HEK293 (cell line): ENCODE results near the gene IQSEC1.

ENCODE experiments used
- CTCF ChIA-PET: fragments of 350-600 bp; formaldehyde crosslinking; extraction: SDS; loops from one replicate; lab custom pipeline; 2021; ENCODE audit warnings: antibody characterized with exemption; lab: Yijun Ruan, JAX
- POLR2A ChIA-PET: fragments of 300-600 bp; formaldehyde crosslinking; extraction: SDS; loops from one replicate; lab custom pipeline; 2020; ENCODE audit warnings: antibody characterized with exemption, inconsistent platforms; lab: Yijun Ruan, JAX
- H3K27ac ChIP-seq: fragments of 200-500 bp; sonication (Bioruptor generic); 2 replicates; pipeline ENCODE4 v1.5.1; 2014; ENCODE audit warnings: low read depth, low read length, control low read depth, inconsistent platforms; ENCODE audit errors: extremely low read depth
- H3K36me3 ChIP-seq, 2 experiments: fragments of 200-500 bp in 1 of 2; sonication (Bioruptor generic) in 1 of 2; 1 replicate in 1 of 2; 2 replicates in 1 of 2; pipeline ENCODE4 v1.5.1; 2014 to 2017; ENCODE audit warnings: inconsistent platforms in 2 of 2, low read length in 2 of 2; ENCODE audit not compliant: control insufficient read depth in 2 of 2, insufficient read depth in 1 of 2
- H3K4me1 ChIP-seq: fragments of 200-500 bp; sonication (Bioruptor generic); 2 replicates; pipeline ENCODE4 v1.5.1; 2014; ENCODE audit warnings: mild to moderate bottlenecking, low read length, inconsistent platforms; ENCODE audit not compliant: control insufficient read depth, insufficient read depth
- H3K4me3 ChIP-seq: 2 replicates; pipeline ENCODE4 v1.5.1; 2011; ENCODE audit warnings: low read depth, mild to moderate bottlenecking, control low read depth, low read length, moderate library complexity
- H3K9me3 ChIP-seq: fragments of 200-500 bp; sonication (Bioruptor generic); 2 replicates; pipeline ENCODE4 v1.5.1; 2014; ENCODE audit warnings: low read depth, low read length, inconsistent platforms; ENCODE audit not compliant: control insufficient read depth, insufficient read depth
- BCL11B ChIP-seq: fragments of 450-650 bp; formaldehyde crosslinking; IDR thresholded peaks from 2 replicates; pipeline ENCODE4 v1.5.1; 2016; ENCODE audit warnings: low read depth, missing biosample characterization, missing genetic modification characterization
- GFI1B ChIP-seq: fragments of 450-650 bp; formaldehyde crosslinking; IDR thresholded peaks from 2 replicates; pipeline ENCODE4 v1.5.1; 2016; ENCODE audit warnings: missing biosample characterization, missing genetic modification characterization
- GLI2 ChIP-seq: fragments of 450-650 bp; formaldehyde crosslinking; IDR thresholded peaks from 2 replicates; pipeline ENCODE4; 2017; ENCODE audit warnings: missing biosample characterization, missing genetic modification characterization, low read depth, borderline replicate concordance
- HOXC10 ChIP-seq: sonication (generic); formaldehyde crosslinking; IDR thresholded peaks from 2 replicates; pipeline ENCODE4 v1.8.1; 2023; ENCODE audit warnings: mild to moderate bottlenecking, missing genetic modification reagents
- MEIS1 ChIP-seq: sonication (generic); formaldehyde crosslinking; IDR thresholded peaks from 2 replicates; pipeline ENCODE4 v1.8.1; 2022; ENCODE audit warnings: missing genetic modification reagents, mild to moderate bottlenecking, borderline replicate concordance
- SCRT1 ChIP-seq: fragments of 450-650 bp; formaldehyde crosslinking; IDR thresholded peaks from 2 replicates; pipeline ENCODE4 v1.5.1; 2016; ENCODE audit warnings: missing biosample characterization, missing genetic modification characterization, borderline replicate concordance
- ZBTB8A ChIP-seq: fragments of 450-650 bp; formaldehyde crosslinking; IDR thresholded peaks from 2 replicates; pipeline ENCODE4 v1.5.1; 2016; ENCODE audit warnings: missing biosample characterization, missing genetic modification characterization
- ZIC2 ChIP-seq: fragments of 450-650 bp; formaldehyde crosslinking; IDR thresholded peaks from 2 replicates; pipeline ENCODE4 v1.5.1; 2016; ENCODE audit warnings: missing biosample characterization, missing genetic modification characterization
- ZNF211 ChIP-seq: fragments of 450-650 bp; formaldehyde crosslinking; IDR thresholded peaks from 2 replicates; pipeline ENCODE4 v1.5.1; 2016; ENCODE audit warnings: low read depth, missing biosample characterization, missing genetic modification characterization
- ZNF248 ChIP-seq: fragments of 450-650 bp; formaldehyde crosslinking; IDR thresholded peaks from 2 replicates; pipeline ENCODE4 v1.5.1; 2017; ENCODE audit warnings: missing biosample characterization, missing genetic modification characterization
- ZNF510 ChIP-seq: fragments of 450-650 bp; formaldehyde crosslinking; IDR thresholded peaks from 2 replicates; pipeline ENCODE4 v1.5.1; 2018; ENCODE audit warnings: mild to moderate bottlenecking, missing genetic modification characterization, missing biosample characterization; ENCODE audit not compliant: insufficient replicate concordance
- ZNF514 ChIP-seq: fragments of 450-650 bp; formaldehyde crosslinking; IDR thresholded peaks from 2 replicates; pipeline ENCODE4 v1.5.1; 2016; ENCODE audit warnings: missing biosample characterization, missing genetic modification characterization
- ZNF600 ChIP-seq: fragments of 450-650 bp; formaldehyde crosslinking; IDR thresholded peaks from 2 replicates; pipeline ENCODE4 v1.5.1; 2016; ENCODE audit warnings: missing biosample characterization, missing genetic modification characterization
- ZNF76 ChIP-seq: fragments of 450-650 bp; formaldehyde crosslinking; IDR thresholded peaks from 2 replicates; pipeline ENCODE4; 2016; ENCODE audit warnings: low read depth, missing biosample characterization, missing genetic modification characterization, borderline replicate concordance
- ZNF785 ChIP-seq: fragments of 450-650 bp; formaldehyde crosslinking; IDR thresholded peaks from 2 replicates; pipeline ENCODE4 v1.5.1; 2016; ENCODE audit warnings: missing biosample characterization, missing genetic modification characterization
- TF ChIP-seq, protein P1 (sequence below): fragments of 450-650 bp; formaldehyde crosslinking; IDR thresholded peaks from 2 replicates; pipeline ENCODE4 v1.5.1; 2016; ENCODE audit warnings: missing biosample characterization, missing genetic modification characterization
- TF ChIP-seq, protein P2 (sequence below): fragments of 450-650 bp; formaldehyde crosslinking; IDR thresholded peaks from 2 replicates; pipeline ENCODE4 v1.5.1; 2016; ENCODE audit warnings: missing biosample characterization, missing genetic modification characterization, low read depth
- TF ChIP-seq, protein P3 (sequence below): fragments of 450-650 bp; formaldehyde crosslinking; IDR thresholded peaks from 2 replicates; pipeline ENCODE4 v1.5.1; 2016; ENCODE audit warnings: missing biosample characterization, missing genetic modification characterization
- TF ChIP-seq, protein P4 (sequence below): fragments of 450-650 bp; formaldehyde crosslinking; IDR thresholded peaks from 2 replicates; pipeline ENCODE4 v1.5.1; 2016; ENCODE audit warnings: missing biosample characterization, missing genetic modification characterization
- TF ChIP-seq, protein P5 (sequence below): fragments of 450-650 bp; formaldehyde crosslinking; IDR thresholded peaks from 2 replicates; pipeline ENCODE4 v1.5.1; 2017; ENCODE audit warnings: missing biosample characterization, missing genetic modification characterization
- TF ChIP-seq, protein P6 (sequence below): sonication (generic); formaldehyde crosslinking; IDR thresholded peaks from 2 replicates; pipeline ENCODE4 v1.8.1; 2022; ENCODE audit warnings: mild to moderate bottlenecking, moderate library complexity, missing genetic modification reagents
- TF ChIP-seq, protein P7 (sequence below): fragments of 450-650 bp; formaldehyde crosslinking; IDR thresholded peaks from 2 replicates; pipeline ENCODE4 v1.5.1; 2016; ENCODE audit warnings: missing biosample characterization, missing genetic modification characterization, low read depth

The IQSEC1 gene

DNA sequence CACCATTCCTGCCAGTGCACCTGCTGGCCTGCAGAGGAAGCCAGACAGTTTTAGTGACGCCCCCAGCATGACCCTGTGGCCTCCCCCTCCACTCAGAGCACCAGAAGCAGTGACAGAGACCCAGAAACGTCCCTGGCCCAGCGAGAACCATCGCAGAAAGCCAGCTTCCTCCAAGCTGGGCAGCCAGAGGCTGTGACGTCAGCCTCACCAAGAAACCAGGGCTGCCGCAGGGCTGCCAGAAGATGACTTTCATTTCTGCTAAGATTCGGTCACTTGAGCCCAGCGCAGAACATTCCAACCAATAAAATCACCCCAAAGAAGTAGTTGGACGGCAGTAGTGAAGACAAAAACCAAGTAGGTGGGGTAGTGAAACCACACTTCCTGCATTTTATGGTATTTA, 202.3 kb downstream of the IQSEC1 start:
- H3K4me1 ChIP-seq: no peaks in the 10 kb centered on the region
- H3K27ac ChIP-seq: no peak overlapping the region
- no peaks in the 10 kb centered on the region for H3K9me3 ChIP-seq
- POLR2A ChIA-PET: no interaction called here
- CTCF ChIA-PET: interaction anchor here (0.7 to 5.7 kb wide), 3 partner anchors 18 to 62 kb away, joined by 3 to 71 read pairs (median 3); no protein-coding TSS in a partner anchor
- no peak overlapping the region for H3K4me3 ChIP-seq
- H3K36me3 ChIP-seq: no peaks in the 10 kb centered on the region
- TF ChIP-seq ZNF514 (tag by site-specific recombination): no peak
- TF ChIP-seq ZNF76 (tag by site-specific recombination): no peak
- no peak for TF ChIP-seq ZNF248 (tag by site-specific recombination)
- TF ChIP-seq, protein P1, sequence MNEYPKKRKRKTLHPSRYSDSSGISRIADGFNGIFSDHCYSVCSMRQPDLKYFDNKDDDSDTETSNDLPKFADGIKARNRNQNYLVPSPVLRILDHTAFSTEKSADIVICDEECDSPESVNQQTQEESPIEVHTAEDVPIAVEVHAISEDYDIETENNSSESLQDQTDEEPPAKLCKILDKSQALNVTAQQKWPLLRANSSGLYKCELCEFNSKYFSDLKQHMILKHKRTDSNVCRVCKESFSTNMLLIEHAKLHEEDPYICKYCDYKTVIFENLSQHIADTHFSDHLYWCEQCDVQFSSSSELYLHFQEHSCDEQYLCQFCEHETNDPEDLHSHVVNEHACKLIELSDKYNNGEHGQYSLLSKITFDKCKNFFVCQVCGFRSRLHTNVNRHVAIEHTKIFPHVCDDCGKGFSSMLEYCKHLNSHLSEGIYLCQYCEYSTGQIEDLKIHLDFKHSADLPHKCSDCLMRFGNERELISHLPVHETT: no peak
- no peak for TF ChIP-seq BCL11B (tag by site-specific recombination)
- no peak for TF ChIP-seq MEIS1
- no peak for TF ChIP-seq ZBTB8A (tag by site-specific recombination)
- no peak for TF ChIP-seq GFI1B (tag by site-specific recombination)
- TF ChIP-seq GLI2: no peak
- no peak for TF ChIP-seq ZNF600 (tag by site-specific recombination)
- TF ChIP-seq, protein P2, sequence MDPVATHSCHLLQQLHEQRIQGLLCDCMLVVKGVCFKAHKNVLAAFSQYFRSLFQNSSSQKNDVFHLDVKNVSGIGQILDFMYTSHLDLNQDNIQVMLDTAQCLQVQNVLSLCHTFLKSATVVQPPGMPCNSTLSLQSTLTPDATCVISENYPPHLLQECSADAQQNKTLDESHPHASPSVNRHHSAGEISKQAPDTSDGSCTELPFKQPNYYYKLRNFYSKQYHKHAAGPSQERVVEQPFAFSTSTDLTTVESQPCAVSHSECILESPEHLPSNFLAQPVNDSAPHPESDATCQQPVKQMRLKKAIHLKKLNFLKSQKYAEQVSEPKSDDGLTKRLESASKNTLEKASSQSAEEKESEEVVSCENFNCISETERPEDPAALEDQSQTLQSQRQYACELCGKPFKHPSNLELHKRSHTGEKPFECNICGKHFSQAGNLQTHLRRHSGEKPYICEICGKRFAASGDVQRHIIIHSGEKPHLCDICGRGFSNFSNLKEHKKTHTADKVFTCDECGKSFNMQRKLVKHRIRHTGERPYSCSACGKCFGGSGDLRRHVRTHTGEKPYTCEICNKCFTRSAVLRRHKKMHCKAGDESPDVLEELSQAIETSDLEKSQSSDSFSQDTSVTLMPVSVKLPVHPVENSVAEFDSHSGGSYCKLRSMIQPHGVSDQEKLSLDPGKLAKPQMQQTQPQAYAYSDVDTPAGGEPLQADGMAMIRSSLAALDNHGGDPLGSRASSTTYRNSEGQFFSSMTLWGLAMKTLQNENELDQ (tag by site-specific recombination): no peak
- TF ChIP-seq ZNF510 (tag by site-specific recombination): no peak
- no peak for TF ChIP-seq SCRT1 (tag by site-specific recombination)
- TF ChIP-seq, protein P3, sequence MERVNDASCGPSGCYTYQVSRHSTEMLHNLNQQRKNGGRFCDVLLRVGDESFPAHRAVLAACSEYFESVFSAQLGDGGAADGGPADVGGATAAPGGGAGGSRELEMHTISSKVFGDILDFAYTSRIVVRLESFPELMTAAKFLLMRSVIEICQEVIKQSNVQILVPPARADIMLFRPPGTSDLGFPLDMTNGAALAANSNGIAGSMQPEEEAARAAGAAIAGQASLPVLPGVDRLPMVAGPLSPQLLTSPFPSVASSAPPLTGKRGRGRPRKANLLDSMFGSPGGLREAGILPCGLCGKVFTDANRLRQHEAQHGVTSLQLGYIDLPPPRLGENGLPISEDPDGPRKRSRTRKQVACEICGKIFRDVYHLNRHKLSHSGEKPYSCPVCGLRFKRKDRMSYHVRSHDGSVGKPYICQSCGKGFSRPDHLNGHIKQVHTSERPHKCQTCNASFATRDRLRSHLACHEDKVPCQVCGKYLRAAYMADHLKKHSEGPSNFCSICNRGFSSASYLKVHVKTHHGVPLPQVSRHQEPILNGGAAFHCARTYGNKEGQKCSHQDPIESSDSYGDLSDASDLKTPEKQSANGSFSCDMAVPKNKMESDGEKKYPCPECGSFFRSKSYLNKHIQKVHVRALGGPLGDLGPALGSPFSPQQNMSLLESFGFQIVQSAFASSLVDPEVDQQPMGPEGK (tag by site-specific recombination): no peak

DNA sequence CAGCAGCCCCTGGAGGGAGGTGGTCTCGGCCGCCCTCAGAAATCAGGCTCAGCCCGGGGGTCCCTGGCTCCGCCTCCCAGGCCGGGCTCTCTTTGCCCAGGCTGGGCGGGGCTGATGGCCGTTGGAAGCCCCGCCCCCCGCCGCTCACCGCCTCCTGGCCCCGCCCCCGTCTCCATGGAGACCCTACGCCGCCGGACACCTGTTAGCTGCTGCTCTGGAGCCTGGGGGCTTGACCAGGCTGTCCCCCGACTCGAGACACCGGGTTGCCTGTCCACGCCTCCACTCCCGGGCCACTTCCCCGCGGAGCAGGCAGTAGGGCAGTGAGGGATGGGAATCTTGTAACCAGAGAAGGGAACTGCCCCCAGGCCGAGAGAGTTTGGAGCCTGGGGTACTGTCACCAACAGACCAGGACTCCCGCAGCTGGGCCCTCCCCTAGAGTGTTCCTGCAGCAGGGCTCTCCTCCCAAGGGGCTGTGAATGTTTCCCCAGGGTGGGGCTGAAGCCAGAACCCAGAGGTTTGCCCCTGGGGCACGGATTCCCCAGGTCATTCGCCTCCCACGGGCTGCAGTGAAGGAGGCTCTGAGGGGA, 204.1 kb downstream of the IQSEC1 start:
- Histone ChIP-seq H3K9me3 (no peaks in the 10 kb centered on the region), H3K27ac (no peak overlapping the region), H3K36me3 (no peaks in the 10 kb centered on the region), H3K4me3 (no peak overlapping the region), H3K4me1 (no peaks in the 10 kb centered on the region)
- CTCF ChIA-PET: interaction anchor here (0.6 to 5.7 kb wide), 4 partner anchors 8 to 593 kb away, joined by 3 to 71 read pairs (median 4); no protein-coding TSS in a partner anchor
- POLR2A ChIA-PET: no interaction called here
- TF ChIP-seq, protein P4, sequence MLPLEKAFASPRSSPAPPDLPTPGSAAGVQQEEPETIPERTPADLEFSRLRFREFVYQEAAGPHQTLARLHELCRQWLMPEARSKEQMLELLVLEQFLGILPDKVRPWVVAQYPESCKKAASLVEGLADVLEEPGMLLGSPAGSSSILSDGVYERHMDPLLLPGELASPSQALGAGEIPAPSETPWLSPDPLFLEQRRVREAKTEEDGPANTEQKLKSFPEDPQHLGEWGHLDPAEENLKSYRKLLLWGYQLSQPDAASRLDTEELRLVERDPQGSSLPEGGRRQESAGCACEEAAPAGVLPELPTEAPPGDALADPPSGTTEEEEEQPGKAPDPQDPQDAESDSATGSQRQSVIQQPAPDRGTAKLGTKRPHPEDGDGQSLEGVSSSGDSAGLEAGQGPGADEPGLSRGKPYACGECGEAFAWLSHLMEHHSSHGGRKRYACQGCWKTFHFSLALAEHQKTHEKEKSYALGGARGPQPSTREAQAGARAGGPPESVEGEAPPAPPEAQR (tag by site-specific recombination): no peak
- TF ChIP-seq ZIC2 (tag by site-specific recombination): peak; percentile 89
- TF ChIP-seq ZNF211 (tag by site-specific recombination): no peak
- TF ChIP-seq ZNF785: no peak
- no peak for TF ChIP-seq ZNF510 (tag by site-specific recombination)
- TF ChIP-seq, protein P5, sequence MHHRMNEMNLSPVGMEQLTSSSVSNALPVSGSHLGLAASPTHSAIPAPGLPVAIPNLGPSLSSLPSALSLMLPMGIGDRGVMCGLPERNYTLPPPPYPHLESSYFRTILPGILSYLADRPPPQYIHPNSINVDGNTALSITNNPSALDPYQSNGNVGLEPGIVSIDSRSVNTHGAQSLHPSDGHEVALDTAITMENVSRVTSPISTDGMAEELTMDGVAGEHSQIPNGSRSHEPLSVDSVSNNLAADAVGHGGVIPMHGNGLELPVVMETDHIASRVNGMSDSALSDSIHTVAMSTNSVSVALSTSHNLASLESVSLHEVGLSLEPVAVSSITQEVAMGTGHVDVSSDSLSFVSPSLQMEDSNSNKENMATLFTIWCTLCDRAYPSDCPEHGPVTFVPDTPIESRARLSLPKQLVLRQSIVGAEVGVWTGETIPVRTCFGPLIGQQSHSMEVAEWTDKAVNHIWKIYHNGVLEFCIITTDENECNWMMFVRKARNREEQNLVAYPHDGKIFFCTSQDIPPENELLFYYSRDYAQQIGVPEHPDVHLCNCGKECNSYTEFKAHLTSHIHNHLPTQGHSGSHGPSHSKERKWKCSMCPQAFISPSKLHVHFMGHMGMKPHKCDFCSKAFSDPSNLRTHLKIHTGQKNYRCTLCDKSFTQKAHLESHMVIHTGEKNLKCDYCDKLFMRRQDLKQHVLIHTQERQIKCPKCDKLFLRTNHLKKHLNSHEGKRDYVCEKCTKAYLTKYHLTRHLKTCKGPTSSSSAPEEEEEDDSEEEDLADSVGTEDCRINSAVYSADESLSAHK (tag by site-specific recombination): no peak
- TF ChIP-seq, protein P6, sequence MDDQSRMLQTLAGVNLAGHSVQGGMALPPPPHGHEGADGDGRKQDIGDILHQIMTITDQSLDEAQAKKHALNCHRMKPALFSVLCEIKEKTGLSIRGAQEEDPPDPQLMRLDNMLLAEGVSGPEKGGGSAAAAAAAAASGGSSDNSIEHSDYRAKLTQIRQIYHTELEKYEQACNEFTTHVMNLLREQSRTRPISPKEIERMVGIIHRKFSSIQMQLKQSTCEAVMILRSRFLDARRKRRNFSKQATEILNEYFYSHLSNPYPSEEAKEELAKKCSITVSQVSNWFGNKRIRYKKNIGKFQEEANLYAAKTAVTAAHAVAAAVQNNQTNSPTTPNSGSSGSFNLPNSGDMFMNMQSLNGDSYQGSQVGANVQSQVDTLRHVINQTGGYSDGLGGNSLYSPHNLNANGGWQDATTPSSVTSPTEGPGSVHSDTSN: no peak
- TF ChIP-seq HOXC10 (CRISPR knock-in tag): no peak
- TF ChIP-seq SCRT1 (tag by site-specific recombination): 0 out of 2 replicates have a peak, but pooled peaks have one; percentile 13
- TF ChIP-seq, protein P7, sequence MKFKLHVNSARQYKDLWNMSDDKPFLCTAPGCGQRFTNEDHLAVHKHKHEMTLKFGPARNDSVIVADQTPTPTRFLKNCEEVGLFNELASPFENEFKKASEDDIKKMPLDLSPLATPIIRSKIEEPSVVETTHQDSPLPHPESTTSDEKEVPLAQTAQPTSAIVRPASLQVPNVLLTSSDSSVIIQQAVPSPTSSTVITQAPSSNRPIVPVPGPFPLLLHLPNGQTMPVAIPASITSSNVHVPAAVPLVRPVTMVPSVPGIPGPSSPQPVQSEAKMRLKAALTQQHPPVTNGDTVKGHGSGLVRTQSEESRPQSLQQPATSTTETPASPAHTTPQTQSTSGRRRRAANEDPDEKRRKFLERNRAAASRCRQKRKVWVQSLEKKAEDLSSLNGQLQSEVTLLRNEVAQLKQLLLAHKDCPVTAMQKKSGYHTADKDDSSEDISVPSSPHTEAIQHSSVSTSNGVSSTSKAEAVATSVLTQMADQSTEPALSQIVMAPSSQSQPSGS (tag by site-specific recombination): no peak
